Fibroblast of lung (primary cell): ENCODE data around the gene RNF217. TPM values are rescaled to one million over a fixed set of nuclear protein-coding genes. Genes with fewer than 3 reads are reported as not detected.
A peak's percentile ranks its signal among the peaks of the same experiment; 100 is the strongest.
"Not testable (repeated sequence)": the region's sequence is repeated elsewhere in the genome, so short reads cannot be mapped to it uniquely, and the experiment has no call there.

ENCODE experiments used
- DNase-seq, 2 donors: peaks; one replicate each; pipeline versions ENCODE4 v3.0.0 to v3.0.0-alpha.2; 2010; ENCODE audit warnings: low read depth in 2 of 2
- H2AFZ ChIP-seq: 2 replicates; pipeline ENCODE4 v1.5.1; 2012; ENCODE audit warnings: low read length, control low read depth, inconsistent platforms
- H3K27ac ChIP-seq: 2 replicates; pipeline ENCODE4 v1.5.1; 2011; ENCODE audit warnings: low read length, control low read depth; ENCODE audit not compliant: insufficient read depth
- H3K27me3 ChIP-seq: 2 replicates; pipeline ENCODE4 v1.5.1; 2011; ENCODE audit warnings: mild to moderate bottlenecking, low read length; ENCODE audit not compliant: control insufficient read depth, insufficient read depth
- H3K36me3 ChIP-seq: 2 replicates; pipeline ENCODE4 v1.5.1; 2011; ENCODE audit warnings: low read length; ENCODE audit not compliant: control insufficient read depth, insufficient read depth
- H3K4me1 ChIP-seq: 2 replicates; pipeline ENCODE4 v1.5.1; 2011; ENCODE audit warnings: low read length; ENCODE audit not compliant: control insufficient read depth, insufficient read depth; ENCODE audit errors: extremely low read depth
- H3K4me2 ChIP-seq: 2 replicates; pipeline ENCODE4 v1.5.1; 2011; ENCODE audit warnings: low read length, control low read depth; ENCODE audit not compliant: insufficient read depth; ENCODE audit errors: extremely low read depth
- H3K4me3 ChIP-seq, 4 experiments: fragments of 200-600 bp in 1 of 4; sonication (generic) in 1 of 4; replicated peaks in 1 of 4; 2 replicates each; pipeline ENCODE4 v1.5.1; 2011 to 2016; ENCODE audit warnings: low read length in 4 of 4, low read depth in 3 of 4, mild to moderate bottlenecking in 3 of 4, control low read depth in 2 of 4, inconsistent platforms in 1 of 4, mixed read lengths in 1 of 4; ENCODE audit not compliant: insufficient read depth in 1 of 4; ENCODE audit errors: control extremely low read depth in 1 of 4
- H3K79me2 ChIP-seq: 2 replicates; pipeline ENCODE4 v1.5.1; 2012; ENCODE audit warnings: mild to moderate bottlenecking, low read length, inconsistent platforms; ENCODE audit not compliant: control insufficient read depth, insufficient read depth
- H3K9ac ChIP-seq: 2 replicates; pipeline ENCODE4 v1.5.1; 2011; ENCODE audit warnings: mild to moderate bottlenecking, low read length, control low read depth; ENCODE audit not compliant: insufficient read depth
- H3K9me3 ChIP-seq: 2 replicates; pipeline ENCODE4 v1.5.1; 2012; ENCODE audit warnings: low read depth, low read length; ENCODE audit not compliant: control insufficient read depth, insufficient read depth
- H4K20me1 ChIP-seq: 2 replicates; pipeline ENCODE4 v1.5.1; 2011; ENCODE audit warnings: low read length; ENCODE audit not compliant: control insufficient read depth, insufficient read depth; ENCODE audit errors: extremely low read depth
- EZH2 ChIP-seq: IDR thresholded peaks from 2 replicates; pipeline ENCODE4 v1.5.1; 2012; ENCODE audit warnings: low read length, control low read depth, mild to moderate bottlenecking; ENCODE audit errors: missing control alignments
- polyA plus RNA-seq, 2 donors: library from polyadenylated mRNA; depleted of rRNA in 1 of 2; stranded (reverse) in 1 of 2; unstranded in 1 of 2; fragments of >200 nt; gene quantifications; 2 replicates each; pipeline ENCODE4 v1.2.1, GENCODE V29; 2011 to 2012; ENCODE audit warnings: missing spikeins in 1 of 2
- total RNA-seq: library from RNA; depleted of rRNA; stranded (reverse); fragments of >200 nt; gene quantifications from 2 replicates; pipeline ENCODE4 v1.2.1, GENCODE V29; 2014
- TF ChIP-seq, protein P1 (sequence below), 2 donors: IDR thresholded peaks in 1 of 2; conservative IDR thresholded peaks in 1 of 2; 1 replicate in 1 of 2; 2 replicates in 1 of 2; pipeline ENCODE4 v1.5.1; 2011 to 2012; ENCODE audit warnings: low read length in 2 of 2, control low read depth in 1 of 2, inconsistent platforms in 1 of 2, low read depth in 1 of 2, mild to moderate bottlenecking in 1 of 2

Gene RNF217
- total and polyA plus RNA-seq, 2 donors (not counting 1 experiment from before 2014, with no cell fraction given), result 13.2 to 19.5 TPM

GRCh38 chr6:124963831-124964763 lies 1.9 kb downstream of the RNF217 start:
- Histone ChIP-seq H3K4me1 (peaks cover 3% of the 10 kb centered on the region), H3K36me3 (no peaks in the 10 kb centered on the region), H4K20me1 (no peaks in the 10 kb centered on the region), H3K4me3 (peak overlapping the region; percentile 67 to 85 (median 82)), H3K9me3 (no peaks in the 10 kb centered on the region), H3K79me2 (peaks cover 43% of the 10 kb centered on the region), H3K27ac (peak overlapping the region; percentile 89), H2AFZ (no peak overlapping the region), H3K4me2 (peak overlapping the region; percentile 78), H3K9ac (no peak overlapping the region), H3K27me3 (no peaks in the 10 kb centered on the region)
- peak; percentile 39 to 88 for DNase-seq
- TF ChIP-seq, protein P1, sequence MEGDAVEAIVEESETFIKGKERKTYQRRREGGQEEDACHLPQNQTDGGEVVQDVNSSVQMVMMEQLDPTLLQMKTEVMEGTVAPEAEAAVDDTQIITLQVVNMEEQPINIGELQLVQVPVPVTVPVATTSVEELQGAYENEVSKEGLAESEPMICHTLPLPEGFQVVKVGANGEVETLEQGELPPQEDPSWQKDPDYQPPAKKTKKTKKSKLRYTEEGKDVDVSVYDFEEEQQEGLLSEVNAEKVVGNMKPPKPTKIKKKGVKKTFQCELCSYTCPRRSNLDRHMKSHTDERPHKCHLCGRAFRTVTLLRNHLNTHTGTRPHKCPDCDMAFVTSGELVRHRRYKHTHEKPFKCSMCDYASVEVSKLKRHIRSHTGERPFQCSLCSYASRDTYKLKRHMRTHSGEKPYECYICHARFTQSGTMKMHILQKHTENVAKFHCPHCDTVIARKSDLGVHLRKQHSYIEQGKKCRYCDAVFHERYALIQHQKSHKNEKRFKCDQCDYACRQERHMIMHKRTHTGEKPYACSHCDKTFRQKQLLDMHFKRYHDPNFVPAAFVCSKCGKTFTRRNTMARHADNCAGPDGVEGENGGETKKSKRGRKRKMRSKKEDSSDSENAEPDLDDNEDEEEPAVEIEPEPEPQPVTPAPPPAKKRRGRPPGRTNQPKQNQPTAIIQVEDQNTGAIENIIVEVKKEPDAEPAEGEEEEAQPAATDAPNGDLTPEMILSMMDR (conservative IDR thresholded peaks at IDR 0.05 in 1 of 2, IDR thresholded peaks at IDR 0.05 in 1 of 2; ENCODE audit: low read depth in 1 of 2, low read length in 2 of 2), result no peak
- TF ChIP-seq EZH2, result no peak

GRCh38 chr6:124964764-124965105 lies 2.5 kb downstream of the RNF217 start:
- H3K36me3 ChIP-seq, result no peaks in the 10 kb centered on the region
- H4K20me1 ChIP-seq, result no peaks in the 10 kb centered on the region
- H3K9ac ChIP-seq, result no peak overlapping the region
- peak in 1 of 2 donors; percentile 47 for DNase-seq
- no peak overlapping the region for H3K27ac ChIP-seq
- peaks cover 43% of the 10 kb centered on the region for H3K79me2 ChIP-seq
- no peaks in the 10 kb centered on the region for H3K9me3 ChIP-seq
- H2AFZ ChIP-seq, result no peak overlapping the region
- peak overlapping the region; percentile 67 to 85 (median 82) for H3K4me3 ChIP-seq
- TF ChIP-seq, protein P1 (conservative IDR thresholded peaks at IDR 0.05 in 1 of 2, IDR thresholded peaks at IDR 0.05 in 1 of 2; ENCODE audit: low read depth in 1 of 2, low read length in 2 of 2), result no peak
- no peak for TF ChIP-seq EZH2
- no peaks in the 10 kb centered on the region for H3K27me3 ChIP-seq
- H3K4me1 ChIP-seq, result peaks cover 3% of the 10 kb centered on the region
- H3K4me2 ChIP-seq, result peak overlapping the region; percentile 78

DNA sequence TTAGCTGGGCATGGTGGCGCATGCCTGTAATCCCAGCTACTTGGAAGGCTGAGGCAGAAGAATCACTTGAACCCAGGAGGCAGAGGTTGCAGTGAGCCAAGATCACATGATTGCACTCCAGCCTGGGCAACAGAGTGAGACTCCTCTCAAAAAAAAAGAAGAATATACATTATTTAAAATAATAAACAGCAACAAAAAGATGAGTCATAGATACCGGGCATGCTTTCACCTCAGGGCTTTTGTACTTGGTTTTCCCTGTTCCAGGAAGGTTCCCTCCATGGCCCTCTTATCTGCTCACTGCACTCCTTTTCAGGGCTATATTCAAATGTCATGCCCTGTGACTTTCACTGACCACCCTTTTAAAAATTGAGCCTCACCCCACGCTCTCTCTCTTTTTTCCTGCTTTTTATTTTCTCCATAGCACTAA lies 3.2 kb downstream of the RNF217 start:
- not testable (repeated sequence) for H4K20me1 ChIP-seq, H3K4me1 ChIP-seq, H3K9me3 ChIP-seq, H3K27me3 ChIP-seq, H3K9ac ChIP-seq, H3K36me3 ChIP-seq, H2AFZ ChIP-seq, H3K27ac ChIP-seq
- peak overlapping the region in 2 of 4 experiments; percentile 18 to 32 for H3K4me3 ChIP-seq
- peak in 1 of 2 donors; percentile 45 for DNase-seq
- peak overlapping the region; percentile 54 for H3K4me2 ChIP-seq
- peaks cover 44% of the 10 kb centered on the region for H3K79me2 ChIP-seq
